WTC11 (cell line): ENCODE data around the gene APOBEC3B. TPM values are rescaled to one million over a fixed set of nuclear protein-coding genes. Genes with fewer than 3 reads are reported as not detected.
A peak's percentile ranks its signal among the peaks of the same experiment; 100 is the strongest.

Source experiments
- ATAC-seq: fragments of 200-7000 bp; cut with Tn5 transposase; 2 replicates; pipeline ENCODE4 v1.10.0; 2021; ENCODE audit warnings: mild to moderate bottlenecking, moderate library complexity
- CTCF ChIA-PET: fragments of 300-600 bp; sonication (Branson Sonifier 250); formaldehyde crosslinking; loops from one replicate; lab custom pipeline; 2021; ENCODE audit warnings: antibody characterized with exemption; lab: Charles Lee
- POLR2A ChIA-PET: fragments of 350-600 bp; sonication (Branson Sonifier 250); formaldehyde crosslinking; loops from one replicate; lab custom pipeline; 2021; ENCODE audit warnings: antibody characterized with exemption; lab: Charles Lee
- DNase-seq: peaks from one replicate; pipeline ENCODE4 v3.0.0; 2021; ENCODE audit warnings: low spot score
- H3K27ac Mint-ChIP-seq: 2 replicates; pipeline ENCODE4 v1.8.0; 2021; ENCODE audit warnings: mixed read lengths
- H3K27me3 Mint-ChIP-seq: 2 replicates; pipeline ENCODE4 v1.8.0; 2021; ENCODE audit warnings: low read depth, mild to moderate bottlenecking, moderate library complexity, mixed read lengths
- H3K36me3 Mint-ChIP-seq: 2 replicates; pipeline ENCODE4 v1.8.0; 2021; ENCODE audit warnings: mixed read lengths
- H3K4me1 Mint-ChIP-seq: 2 replicates; pipeline ENCODE4 v1.8.0; 2022; ENCODE audit warnings: mixed read lengths
- H3K4me3 Mint-ChIP-seq: 2 replicates; pipeline ENCODE4 v1.8.0; 2021; ENCODE audit warnings: mild to moderate bottlenecking, moderate library complexity, mixed read lengths
- H3K9me3 Mint-ChIP-seq: 2 replicates; pipeline ENCODE4 v1.8.0; 2021; ENCODE audit warnings: mixed read lengths
- AFF4 ChIP-seq: sonication (generic); formaldehyde crosslinking; IDR thresholded peaks from 2 replicates; pipeline ENCODE4 v1.8.1; 2023; ENCODE audit warnings: mild to moderate bottlenecking, missing genetic modification reagents, borderline replicate concordance
- ATF3 ChIP-seq: sonication (generic); formaldehyde crosslinking; conservative IDR thresholded peaks from 2 replicates; pipeline ENCODE4 v1.8.1; 2022; ENCODE audit warnings: mild to moderate bottlenecking, missing genetic modification reagents
- ATF6 ChIP-seq: sonication (generic); formaldehyde crosslinking; IDR thresholded peaks from 2 replicates; pipeline ENCODE4 v1.8.1; 2023; ENCODE audit warnings: mild to moderate bottlenecking, missing genetic modification reagents
- CDX4 ChIP-seq: fragments of 250-450 bp; sonication (Bioruptor Pico); IDR thresholded peaks from 2 replicates; pipeline ENCODE4 v1.9.0; 2021; ENCODE audit warnings: moderate library complexity, mild to moderate bottlenecking, inconsistent platforms, borderline replicate concordance
- CREM ChIP-seq: sonication (generic); formaldehyde crosslinking; IDR thresholded peaks from 2 replicates; pipeline ENCODE4 v1.8.1; 2022; ENCODE audit warnings: mild to moderate bottlenecking, missing genetic modification reagents, moderate library complexity
- E2F5 ChIP-seq: sonication (generic); formaldehyde crosslinking; IDR thresholded peaks from 2 replicates; pipeline ENCODE4 v1.8.1; 2022; ENCODE audit warnings: mild to moderate bottlenecking, moderate library complexity, missing genetic modification reagents
- GABPB1 ChIP-seq: sonication (generic); formaldehyde crosslinking; IDR thresholded peaks from 2 replicates; pipeline ENCODE4 v1.8.1; 2023; ENCODE audit warnings: mild to moderate bottlenecking, missing genetic modification reagents
- IRF1 ChIP-seq: sonication (generic); formaldehyde crosslinking; IDR thresholded peaks from 2 replicates; pipeline ENCODE4 v1.8.0; 2023; ENCODE audit warnings: missing genetic modification reagents
- MLX ChIP-seq: sonication (generic); formaldehyde crosslinking; IDR thresholded peaks from 2 replicates; pipeline ENCODE4 v1.8.1; 2023; ENCODE audit warnings: mild to moderate bottlenecking, missing genetic modification reagents, moderate library complexity
- NFATC4 ChIP-seq: fragments of 250-450 bp; sonication (Bioruptor Pico); IDR thresholded peaks from 2 replicates; pipeline ENCODE4 v1.9.0; 2021; ENCODE audit warnings: mild to moderate bottlenecking
- NFE2L1 ChIP-seq: sonication (generic); formaldehyde crosslinking; IDR thresholded peaks from 2 replicates; pipeline ENCODE4 v1.8.1; 2023; ENCODE audit warnings: missing genetic modification reagents
- SMAD4 ChIP-seq: sonication (generic); formaldehyde crosslinking; IDR thresholded peaks from 2 replicates; pipeline ENCODE4 v1.8.0; 2022; ENCODE audit warnings: mild to moderate bottlenecking, missing genetic modification reagents
- TCF7 ChIP-seq: sonication (generic); formaldehyde crosslinking; IDR thresholded peaks from 2 replicates; pipeline ENCODE4 v1.8.0; 2022; ENCODE audit warnings: mild to moderate bottlenecking, low read depth, missing genetic modification reagents, moderate library complexity
- USF2 ChIP-seq: sonication (generic); formaldehyde crosslinking; IDR thresholded peaks from 2 replicates; pipeline ENCODE4 v1.8.1; 2023; ENCODE audit warnings: mild to moderate bottlenecking, missing genetic modification reagents, moderate library complexity
- ZBTB43 ChIP-seq: sonication (generic); formaldehyde crosslinking; IDR thresholded peaks from 2 replicates; pipeline ENCODE4 v1.8.1; 2023; ENCODE audit warnings: mild to moderate bottlenecking, missing genetic modification reagents
- ZMAT4 ChIP-seq: fragments of 250-450 bp; sonication (Bioruptor Pico); IDR thresholded peaks from 2 replicates; pipeline ENCODE4 v1.9.0; 2021; ENCODE audit warnings: mild to moderate bottlenecking
- ZNF121 ChIP-seq: sonication (generic); formaldehyde crosslinking; IDR thresholded peaks from 2 replicates; pipeline ENCODE4 v1.8.0; 2023; ENCODE audit warnings: missing genetic modification reagents
- ZNF263 ChIP-seq: sonication (generic); formaldehyde crosslinking; IDR thresholded peaks from 2 replicates; pipeline ENCODE4 v1.8.1; 2022; ENCODE audit warnings: low read depth, mild to moderate bottlenecking, moderate library complexity, missing genetic modification reagents
- ZNF281 ChIP-seq: sonication (generic); formaldehyde crosslinking; IDR thresholded peaks from 2 replicates; pipeline ENCODE4 v1.8.0; 2023; ENCODE audit warnings: mild to moderate bottlenecking, missing genetic modification reagents
- ZNF416 ChIP-seq: fragments of 250-450 bp; sonication (Bioruptor Pico); IDR thresholded peaks from 2 replicates; pipeline ENCODE4 v1.9.0; 2021; ENCODE audit warnings: mild to moderate bottlenecking, inconsistent platforms
- total RNA-seq: library from RNA; stranded (reverse); gene quantifications from 3 replicates; pipeline ENCODE4 v1.2.3, GENCODE V29; 2021

Gene APOBEC3B
- total RNA-seq, 1 experiment from 2014 or later, result 4.0 TPM

GRCh38 chr22:38937036-38937435, 45.1 kb upstream of the APOBEC3B start (continued):
- TF ChIP-seq AFF4 (CRISPR knock-in tag), result no peak
- no peak for TF ChIP-seq GABPB1
- no peak for TF ChIP-seq ATF3
- no peak for TF ChIP-seq CDX4 (CRISPR knock-in tag)
- no peak for TF ChIP-seq ATF6
- no peak for TF ChIP-seq TCF7
- TF ChIP-seq ZNF416 (CRISPR knock-in tag), result no peak
- no peak for TF ChIP-seq CREM
- TF ChIP-seq SMAD4 (CRISPR knock-in tag), result no peak
- no peak for TF ChIP-seq MLX (CRISPR knock-in tag)
- TF ChIP-seq ZMAT4, result no peak
- TF ChIP-seq ZNF263 (CRISPR knock-in tag), result no peak
- no peak for TF ChIP-seq ZNF121 (CRISPR knock-in tag)
- TF ChIP-seq, all 79 proteins: peak for 0

- H3K4me3 Mint-ChIP-seq, result no peak overlapping the region
- no peaks in the 10 kb centered on the region for H3K36me3 Mint-ChIP-seq
- H3K9me3 Mint-ChIP-seq, result peaks cover 3% of the 10 kb centered on the region; the same call in 1 of the 2 replicates
- ATAC-seq (no peak), DNase-seq (no peak)
- TF ChIP-seq NFATC4 (CRISPR knock-in tag) (no peak), E2F5 (CRISPR knock-in tag) (no peak), ZNF281 (CRISPR knock-in tag) (no peak), IRF1 (CRISPR knock-in tag) (no peak), USF2 (CRISPR knock-in tag) (no peak), MLX (CRISPR knock-in tag) (no peak), NFE2L1 (0 out of 2 replicates have a peak, but pooled peaks have one; percentile 49), ZBTB43 (CRISPR knock-in tag) (peak; percentile 87; the same call in 1 of the 2 replicates)
- H3K4me1 Mint-ChIP-seq, result 0 out of 2 replicates have a peak, but pooled peaks cover 3% of the 10 kb centered on the region
- H3K27ac Mint-ChIP-seq, result no peak overlapping the region
- CTCF ChIA-PET, result interaction anchor here (1.8 kb wide), 1 partner anchor 67 kb away, joined by 4 read pairs; no protein-coding TSS in a partner anchor
- POLR2A ChIA-PET, result no interaction called here
- peaks cover 5% of the 10 kb centered on the region; the same call in 1 of the 2 replicates for H3K27me3 Mint-ChIP-seq
Observed at GRCh38 chr22:38937541-38937940, 44.6 kb upstream of the APOBEC3B start.
